Measurements from ENCODE around the gene METTL27. TPM values are rescaled to one million over a fixed set of nuclear protein-coding genes. Genes with fewer than 3 reads are reported as not detected.

The METTL27 gene
- total and polyA plus RNA-seq, 2 of the 8 experiments (the other 6 are each of a cell fraction or from before 2014, with no cell fraction given), result 6.2 to 12.0 TPM

DNA sequence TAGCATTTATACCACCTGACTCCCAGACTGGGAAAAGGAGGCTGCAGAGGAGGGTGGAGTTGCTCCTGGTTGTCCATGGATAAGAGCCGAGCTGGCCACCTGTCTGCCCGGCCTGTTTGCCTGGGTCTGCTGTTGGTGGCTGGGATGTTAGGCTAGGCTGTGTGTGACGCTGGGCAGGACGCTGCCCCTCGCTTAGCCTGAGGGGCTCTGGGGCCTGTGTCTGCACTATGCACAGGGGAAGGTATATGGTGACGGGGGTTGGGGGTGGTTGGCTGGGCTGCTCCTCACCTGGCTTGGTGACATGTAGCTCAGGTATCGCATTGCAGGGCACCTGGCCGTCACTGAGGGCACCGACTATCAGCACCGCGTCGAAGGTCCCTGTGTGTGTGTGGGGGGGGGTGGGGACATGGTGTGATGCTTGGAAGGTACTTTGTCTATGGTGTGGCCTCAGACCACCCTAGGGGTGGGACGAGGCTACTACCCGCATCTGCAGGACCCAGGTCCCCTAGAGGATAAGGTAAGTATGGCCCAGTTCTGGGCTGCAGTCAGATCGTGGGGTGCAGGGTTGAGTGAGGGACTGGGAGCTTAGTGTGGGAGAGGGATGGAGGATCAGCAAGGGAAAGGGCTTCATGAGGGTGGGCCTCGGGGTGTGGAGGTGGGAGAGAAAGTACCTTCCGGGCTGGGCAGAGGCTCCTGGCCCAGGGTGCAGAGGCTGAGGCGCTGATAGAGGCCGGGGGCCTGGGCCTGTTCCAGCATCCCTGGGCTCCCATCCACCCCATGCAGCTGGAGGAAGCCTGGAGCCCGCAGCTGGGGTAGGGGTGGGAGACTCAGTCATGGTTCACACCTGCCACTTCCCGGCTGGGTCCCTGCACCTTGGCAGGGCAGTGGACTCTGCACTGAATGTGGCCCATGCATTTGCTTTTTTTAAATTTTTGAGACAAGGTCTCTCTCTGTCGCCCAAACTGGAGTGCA lies 2.3 kb downstream of the METTL27 start (continued):
- TF ChIP-seq EZH2 (IDR thresholded peaks at IDR 0.05; ENCODE audit: low read depth, low read length, severe bottlenecking) (no peak), CBX8 (IDR thresholded peaks at IDR 0.05; ENCODE audit: borderline replicate concordance, low read depth, low read length) (no peak)
- TF ChIP-seq, protein P1, sequence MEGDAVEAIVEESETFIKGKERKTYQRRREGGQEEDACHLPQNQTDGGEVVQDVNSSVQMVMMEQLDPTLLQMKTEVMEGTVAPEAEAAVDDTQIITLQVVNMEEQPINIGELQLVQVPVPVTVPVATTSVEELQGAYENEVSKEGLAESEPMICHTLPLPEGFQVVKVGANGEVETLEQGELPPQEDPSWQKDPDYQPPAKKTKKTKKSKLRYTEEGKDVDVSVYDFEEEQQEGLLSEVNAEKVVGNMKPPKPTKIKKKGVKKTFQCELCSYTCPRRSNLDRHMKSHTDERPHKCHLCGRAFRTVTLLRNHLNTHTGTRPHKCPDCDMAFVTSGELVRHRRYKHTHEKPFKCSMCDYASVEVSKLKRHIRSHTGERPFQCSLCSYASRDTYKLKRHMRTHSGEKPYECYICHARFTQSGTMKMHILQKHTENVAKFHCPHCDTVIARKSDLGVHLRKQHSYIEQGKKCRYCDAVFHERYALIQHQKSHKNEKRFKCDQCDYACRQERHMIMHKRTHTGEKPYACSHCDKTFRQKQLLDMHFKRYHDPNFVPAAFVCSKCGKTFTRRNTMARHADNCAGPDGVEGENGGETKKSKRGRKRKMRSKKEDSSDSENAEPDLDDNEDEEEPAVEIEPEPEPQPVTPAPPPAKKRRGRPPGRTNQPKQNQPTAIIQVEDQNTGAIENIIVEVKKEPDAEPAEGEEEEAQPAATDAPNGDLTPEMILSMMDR (IDR thresholded peaks at IDR 0.05; ENCODE audit: control extremely low read depth in 1 of 3, insufficient read depth in 1 of 3, low read depth in 1 of 3, low read length in 3 of 3), result peak; percentile 69 to 98 (median 75)

Measured in H1 (cell line).